GM19238 (cell line): ENCODE data around the gene USP6NL.

ENCODE experiments used
- DNase-seq: peaks from one replicate; pipeline ENCODE4 v3.0.0; 2011; ENCODE audit warnings: low spot score; ENCODE audit not compliant: insufficient read length

The USP6NL gene

DNA sequence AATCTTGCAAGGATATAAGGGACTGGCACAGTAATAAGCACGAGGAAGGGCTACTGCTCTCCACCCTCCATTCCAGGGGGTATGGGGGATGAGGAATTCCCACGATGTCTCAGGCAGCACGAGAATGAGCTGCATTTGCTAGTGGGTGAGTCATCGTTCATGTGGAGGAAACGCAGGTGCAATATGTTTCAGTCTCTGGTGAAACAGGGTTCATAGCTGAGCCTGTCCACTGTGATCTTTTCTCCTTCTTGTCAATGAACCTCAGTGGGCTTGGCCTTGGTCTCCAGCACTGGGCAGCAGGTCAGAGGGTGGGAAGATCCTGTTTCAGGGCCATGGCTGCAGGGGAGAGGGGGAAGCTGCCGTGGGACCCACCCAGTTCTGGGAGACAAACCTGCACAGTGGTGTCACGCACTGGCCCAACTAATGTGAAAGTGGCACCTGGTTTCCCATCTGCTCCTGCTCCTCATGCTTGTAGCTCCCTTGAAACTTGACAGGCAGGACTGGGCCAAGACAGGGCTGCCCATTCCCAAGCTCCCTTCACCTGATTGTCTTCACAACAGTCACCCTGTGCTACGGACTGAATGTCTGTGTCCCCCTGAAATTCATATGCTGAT lies 181.9 kb downstream of the USP6NL start:
- DNase-seq: no peak

DNA sequence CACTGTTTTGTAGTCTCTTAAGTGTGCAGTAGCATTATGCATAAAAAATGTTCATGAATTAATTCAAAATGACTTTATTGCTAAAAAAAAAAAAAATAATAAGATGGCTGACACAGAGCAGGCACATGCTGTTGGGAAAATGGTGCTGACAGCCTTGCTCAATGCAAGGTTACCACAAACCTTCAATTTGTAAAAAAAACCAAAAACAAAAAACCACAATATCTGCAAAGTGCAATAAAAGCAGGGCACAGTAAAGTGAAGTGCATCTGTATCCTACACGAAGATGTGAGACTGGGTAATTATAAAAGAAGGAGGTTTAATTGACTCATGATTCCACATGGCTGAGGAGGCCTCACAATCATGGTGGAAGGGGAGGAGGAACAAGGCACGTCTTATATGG lies 185.8 kb downstream of the USP6NL start:
- DNase-seq: no peak

DNA sequence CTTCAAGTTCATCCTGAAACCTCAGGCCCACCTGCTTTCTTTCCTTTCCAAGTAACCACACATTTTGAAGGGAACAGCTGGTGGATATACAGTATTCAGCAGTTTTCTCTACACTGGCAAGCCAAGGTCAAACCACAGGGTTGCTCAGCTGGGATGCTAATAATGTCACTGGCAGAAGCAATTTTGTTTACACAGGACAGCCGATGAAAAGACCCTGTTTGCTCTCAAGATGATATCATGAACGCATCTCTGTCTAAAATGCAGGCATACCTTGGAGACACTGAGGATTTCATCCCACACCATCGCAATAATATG lies 186.2 kb downstream of the USP6NL start:
- DNase-seq: no peak

DNA sequence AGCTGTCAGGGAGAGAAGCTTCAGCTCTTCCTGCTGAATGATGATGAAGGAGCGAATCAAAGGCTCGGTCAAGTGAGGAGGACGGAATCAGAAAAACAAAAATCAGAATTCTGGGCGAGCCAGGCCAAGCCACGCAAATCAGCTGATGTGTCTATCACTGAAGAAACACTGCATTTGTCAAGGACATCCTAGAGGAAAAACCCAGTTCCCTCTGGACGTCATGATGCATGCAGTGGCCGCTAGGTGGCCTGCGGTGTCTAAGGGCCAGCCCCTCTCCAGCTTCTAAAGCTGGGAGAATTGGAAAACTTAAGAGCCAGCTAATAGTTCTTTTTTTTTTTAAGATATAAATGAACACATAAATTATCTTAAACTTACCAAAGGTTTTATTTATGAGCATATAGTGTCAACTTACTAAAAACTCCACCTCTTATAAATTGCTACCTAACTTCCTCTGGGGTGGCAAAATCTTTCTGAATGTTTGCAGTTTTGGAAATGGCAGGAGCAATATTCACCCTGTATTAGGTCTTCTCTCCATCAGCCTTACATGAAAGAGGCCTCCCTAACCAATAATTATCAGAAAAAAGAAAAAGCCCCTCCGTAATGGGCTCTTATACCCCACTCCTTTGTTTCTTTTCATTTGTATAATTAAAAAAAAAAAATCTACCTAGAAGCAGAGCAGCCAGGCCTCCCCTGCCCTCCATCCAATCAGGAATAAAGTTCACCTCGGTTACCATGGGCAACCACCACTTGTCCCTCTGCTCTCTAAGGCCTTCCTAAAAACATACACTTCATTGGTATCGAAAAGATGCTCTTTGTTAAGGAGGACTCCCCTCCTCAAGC lies 186.8 kb downstream of the USP6NL start:
- DNase-seq: peak; percentile 41

DNA sequence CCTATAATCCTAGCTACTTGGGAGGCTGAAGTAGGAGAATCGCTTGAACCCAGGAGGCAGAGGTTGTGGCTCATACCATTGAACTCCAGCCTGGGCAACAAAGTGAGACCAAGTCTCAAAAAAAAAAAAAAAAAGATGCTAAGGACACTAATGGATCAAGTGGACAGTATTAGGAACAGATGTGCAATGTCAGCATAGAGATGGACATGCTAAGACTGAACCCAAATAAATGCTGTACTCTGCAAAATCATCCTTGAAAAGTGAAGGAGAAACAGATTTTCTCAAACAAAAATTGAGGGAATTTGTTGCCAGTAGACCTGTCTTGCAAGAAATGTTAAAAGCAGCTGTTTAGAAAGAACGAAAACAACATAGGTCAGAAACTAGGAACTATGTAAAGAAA lies 194.5 kb downstream of the USP6NL start:
- DNase-seq: no peak

DNA sequence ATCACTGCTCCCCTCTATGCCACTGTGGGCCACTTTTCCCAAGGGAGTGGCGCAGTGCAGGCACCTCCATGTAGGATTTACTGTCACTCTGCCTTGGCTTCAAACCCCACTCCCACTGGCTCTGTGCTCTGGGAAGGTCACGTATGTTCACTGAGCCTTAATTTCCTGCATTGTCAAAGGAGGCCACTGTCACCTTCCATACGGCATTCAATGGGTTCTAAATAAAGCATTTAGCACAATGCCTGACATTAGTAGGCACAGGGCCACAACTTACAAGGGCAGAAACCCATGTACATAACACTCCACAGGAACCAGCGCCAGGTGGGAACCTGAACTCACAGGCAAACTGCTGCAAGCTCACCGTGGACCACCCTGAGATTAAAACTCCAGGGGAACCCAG lies 196.4 kb downstream of the USP6NL start:
- no peak for DNase-seq

DNA sequence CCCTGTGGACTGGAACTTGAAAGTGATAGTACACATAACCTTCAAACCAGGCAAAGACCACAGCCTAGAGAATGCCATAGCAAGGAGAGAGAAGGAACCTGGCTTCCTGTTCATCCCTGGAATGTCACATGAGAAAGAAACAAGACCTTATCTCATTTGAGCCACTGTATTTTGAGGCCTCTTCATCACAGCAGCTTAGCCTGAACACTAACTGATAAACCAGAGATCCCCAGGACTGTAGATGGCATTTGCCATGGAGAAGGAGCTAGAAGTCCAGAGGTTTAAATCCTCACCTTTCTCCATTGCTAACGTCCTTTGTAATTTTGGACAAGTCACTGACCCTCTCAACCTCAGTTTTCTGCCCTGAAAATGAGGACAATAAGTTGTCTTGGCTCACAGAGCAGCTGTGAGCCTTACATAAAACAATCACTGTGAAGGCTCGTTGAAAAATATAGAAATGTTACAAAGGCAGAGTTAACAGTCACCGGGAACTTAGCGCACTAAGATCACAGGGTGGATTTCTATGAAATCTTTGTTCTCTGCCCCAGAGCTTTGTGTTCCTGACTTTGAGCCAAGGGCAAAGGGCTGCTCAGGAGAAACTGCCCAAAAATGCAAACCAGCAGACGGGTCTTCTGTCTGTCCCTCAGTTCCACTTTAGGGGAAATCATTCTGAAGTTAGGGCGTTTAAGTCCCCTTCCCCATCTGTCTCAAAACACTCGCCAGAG lies 197.0 kb downstream of the USP6NL start:
- no peak for DNase-seq

DNA sequence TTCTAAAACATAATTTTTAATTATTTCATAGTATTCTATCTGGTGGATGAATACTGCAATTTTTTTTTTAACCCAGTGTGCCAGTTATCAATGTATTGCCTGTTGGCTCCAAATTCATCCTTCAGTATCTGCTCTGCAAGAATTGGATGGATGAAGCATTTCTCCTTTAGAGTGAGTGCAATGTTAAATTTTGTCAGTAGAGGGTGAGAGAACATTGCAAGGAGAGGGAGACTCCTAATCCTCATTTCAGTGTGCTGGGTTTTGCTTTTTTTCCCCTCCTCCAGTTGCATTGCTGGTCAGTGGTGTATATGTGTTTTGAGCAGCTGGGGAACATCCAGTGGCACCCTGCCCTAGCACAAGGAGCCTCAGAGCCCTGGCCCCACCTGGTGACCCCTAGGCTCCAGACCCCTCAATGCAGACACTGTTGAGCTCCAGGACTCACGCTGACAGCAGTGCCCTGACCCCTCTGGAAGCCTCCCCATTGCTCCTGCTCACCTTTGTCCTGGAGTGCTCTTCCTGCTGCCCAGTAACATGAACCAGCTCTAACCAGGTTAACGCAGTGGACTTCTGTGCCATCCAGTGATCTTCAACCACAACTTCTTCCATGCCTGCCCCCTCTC lies 199.4 kb downstream of the USP6NL start:
- DNase-seq: no peak

DNA sequence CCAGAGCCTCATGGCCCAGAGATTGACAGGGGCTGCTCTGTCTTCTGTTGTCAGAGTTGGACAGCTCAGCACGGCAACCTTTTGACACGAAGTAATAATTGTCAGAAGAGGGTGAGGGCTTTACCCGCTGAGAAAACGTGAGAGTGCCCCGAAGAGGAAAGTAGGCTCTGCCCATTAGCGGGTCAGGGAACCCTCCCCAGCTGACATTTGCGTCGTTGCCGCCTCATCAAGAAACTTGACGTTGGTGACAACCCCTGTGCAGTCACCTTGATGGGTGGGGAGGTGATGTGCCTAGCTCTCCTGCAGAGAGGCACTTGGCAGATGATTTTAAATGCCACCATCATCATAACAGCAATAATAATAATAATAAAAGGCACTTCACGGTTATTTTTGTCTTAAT lies 202.1 kb downstream of the USP6NL start:
- DNase-seq: no peak

DNA sequence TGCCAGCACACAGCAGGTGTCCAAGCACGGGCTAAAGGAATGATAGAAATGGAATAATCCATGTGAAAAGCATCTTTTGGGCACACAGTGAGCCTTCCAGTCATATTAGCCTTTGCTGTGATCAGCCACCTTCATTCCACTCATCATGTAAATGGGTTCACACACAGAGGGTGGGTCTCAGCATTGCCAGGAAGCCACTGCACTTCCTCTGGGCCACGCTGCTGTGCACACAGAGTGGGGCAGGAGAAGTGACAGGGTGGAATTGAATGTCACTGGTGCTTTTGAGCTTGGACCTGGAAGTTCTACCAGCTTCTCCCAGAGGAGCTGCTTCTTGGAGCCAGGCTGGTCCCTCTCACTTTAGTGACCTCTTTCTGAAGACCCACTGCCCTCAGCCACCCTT lies 203.5 kb downstream of the USP6NL start:
- no peak for DNase-seq

DNA sequence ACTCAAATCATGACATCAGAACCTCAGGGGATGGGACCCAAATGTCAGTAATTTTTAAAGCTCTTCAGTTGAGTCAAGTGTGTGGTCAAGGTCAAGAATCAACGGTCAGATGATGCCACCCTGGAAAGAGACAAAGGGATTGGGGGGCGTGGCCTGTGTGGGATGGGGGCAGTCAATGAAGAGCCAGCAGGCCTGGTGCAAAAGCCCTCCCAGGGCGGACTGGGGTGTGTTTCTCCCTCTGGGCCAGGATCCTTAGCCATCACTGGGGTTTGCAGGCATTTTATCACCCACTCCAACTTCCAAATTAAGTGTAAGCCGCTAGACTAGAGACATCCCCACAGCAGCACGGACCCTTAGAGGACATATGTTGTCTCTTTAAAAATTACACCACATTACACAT lies 204.7 kb downstream of the USP6NL start:
- DNase-seq: no peak

DNA sequence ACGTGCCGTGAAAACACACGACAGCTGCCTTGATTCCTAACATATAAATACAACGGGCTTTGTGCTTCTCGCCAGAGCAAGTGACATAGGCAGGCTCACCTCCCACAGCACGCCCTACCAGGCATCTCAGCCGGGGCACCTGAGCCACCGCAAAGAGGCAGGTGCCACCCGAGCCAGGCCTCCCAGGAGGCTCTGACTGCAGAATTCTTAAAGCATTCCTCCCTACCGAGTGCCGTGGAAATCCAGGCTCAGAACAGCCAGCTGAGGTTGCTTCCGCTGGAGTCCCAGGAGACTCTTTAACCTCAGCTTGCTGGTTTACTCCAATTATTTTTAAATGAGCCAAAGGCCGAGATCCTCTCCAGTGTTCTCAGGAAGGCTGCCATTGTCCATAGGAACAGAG lies 206.5 kb downstream of the USP6NL start:
- no peak for DNase-seq
